Measurements from ENCODE around the gene GGACT.

GGACT gene

DNA sequence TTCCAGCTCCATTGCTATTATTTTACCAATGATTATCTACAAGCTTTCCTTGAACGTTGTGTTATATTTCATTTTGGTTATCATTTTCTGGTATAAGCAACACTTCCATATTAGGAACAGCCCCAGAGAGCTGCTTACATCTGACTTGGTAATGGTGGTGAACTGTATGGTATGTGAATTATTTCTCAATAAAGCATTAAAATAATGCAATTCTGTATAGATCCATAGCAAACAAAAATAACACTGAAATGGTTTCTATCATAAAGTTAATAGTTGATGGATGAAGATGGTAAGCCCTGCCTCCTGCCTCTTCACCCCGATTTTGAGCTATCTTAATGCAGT, 27.5 kb downstream of the GGACT start:
- TF ChIP-seq, protein P1, sequence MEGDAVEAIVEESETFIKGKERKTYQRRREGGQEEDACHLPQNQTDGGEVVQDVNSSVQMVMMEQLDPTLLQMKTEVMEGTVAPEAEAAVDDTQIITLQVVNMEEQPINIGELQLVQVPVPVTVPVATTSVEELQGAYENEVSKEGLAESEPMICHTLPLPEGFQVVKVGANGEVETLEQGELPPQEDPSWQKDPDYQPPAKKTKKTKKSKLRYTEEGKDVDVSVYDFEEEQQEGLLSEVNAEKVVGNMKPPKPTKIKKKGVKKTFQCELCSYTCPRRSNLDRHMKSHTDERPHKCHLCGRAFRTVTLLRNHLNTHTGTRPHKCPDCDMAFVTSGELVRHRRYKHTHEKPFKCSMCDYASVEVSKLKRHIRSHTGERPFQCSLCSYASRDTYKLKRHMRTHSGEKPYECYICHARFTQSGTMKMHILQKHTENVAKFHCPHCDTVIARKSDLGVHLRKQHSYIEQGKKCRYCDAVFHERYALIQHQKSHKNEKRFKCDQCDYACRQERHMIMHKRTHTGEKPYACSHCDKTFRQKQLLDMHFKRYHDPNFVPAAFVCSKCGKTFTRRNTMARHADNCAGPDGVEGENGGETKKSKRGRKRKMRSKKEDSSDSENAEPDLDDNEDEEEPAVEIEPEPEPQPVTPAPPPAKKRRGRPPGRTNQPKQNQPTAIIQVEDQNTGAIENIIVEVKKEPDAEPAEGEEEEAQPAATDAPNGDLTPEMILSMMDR (IDR thresholded peaks at IDR 0.05; ENCODE audit: control insufficient read depth, insufficient read depth, low read depth, low read length, missing control alignments) = no peak
- DNase-seq (ENCODE audit: low read depth) = no peak
- no peak overlapping the region for H3K4me3 ChIP-seq (ENCODE audit: control insufficient read depth, low read depth, low read length)

DNA sequence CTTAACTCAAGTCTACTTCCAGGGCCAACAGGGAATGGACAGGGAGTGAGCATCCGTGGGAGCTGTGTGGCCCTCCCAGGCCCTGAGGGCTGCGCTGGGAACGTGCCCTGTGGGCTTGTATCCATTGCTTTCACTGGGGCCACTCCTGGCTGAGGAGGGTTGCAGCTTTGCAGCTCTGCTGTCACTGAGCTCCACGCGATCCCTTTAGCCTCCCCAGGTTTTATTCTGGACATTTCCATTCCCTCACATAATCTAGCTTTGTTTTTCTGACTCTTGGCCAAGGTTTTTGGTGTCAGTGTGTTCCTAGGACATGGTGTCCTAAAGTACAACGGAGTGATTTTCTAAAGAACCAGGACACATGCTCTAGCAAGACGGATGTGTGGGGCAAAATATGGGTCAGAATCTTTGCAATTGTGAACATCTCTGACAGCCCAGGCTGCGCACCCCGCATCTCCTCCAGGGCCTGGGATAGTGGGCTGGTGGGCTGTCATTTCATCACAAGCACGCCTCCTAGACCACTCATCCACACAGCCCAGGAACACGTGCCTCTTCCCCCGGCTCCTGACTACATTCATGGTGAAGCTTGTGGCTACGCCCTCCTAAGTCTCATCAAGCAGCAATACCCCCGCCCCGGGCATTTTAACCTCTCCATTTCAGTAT, 28.0 kb downstream of the GGACT start:
- TF ChIP-seq, protein P1 (IDR thresholded peaks at IDR 0.05; ENCODE audit: control insufficient read depth, insufficient read depth, low read depth, low read length, missing control alignments) = no peak
- DNase-seq (ENCODE audit: low read depth) = no peak
- H3K4me3 ChIP-seq (ENCODE audit: control insufficient read depth, low read depth, low read length) = no peak overlapping the region

DNA sequence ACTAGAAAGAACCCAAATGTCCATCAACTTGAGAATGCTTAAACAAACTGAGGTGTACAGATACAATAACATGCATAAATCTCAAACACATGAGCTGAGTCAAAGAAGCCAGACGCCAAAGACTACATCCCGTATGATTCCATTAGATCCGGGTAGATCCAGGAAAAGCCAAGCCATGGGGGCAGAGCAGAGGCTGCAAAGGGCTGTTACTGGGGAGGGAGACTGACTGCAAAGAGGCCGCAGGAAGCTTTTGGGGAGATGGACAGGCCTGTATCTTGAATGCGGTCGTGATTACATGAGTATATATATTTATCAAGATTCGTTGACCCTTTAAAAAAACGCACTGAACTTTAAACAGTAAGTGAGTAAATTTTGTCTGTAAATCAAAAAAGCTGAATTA, 28.7 kb downstream of the GGACT start:
- H3K4me3 ChIP-seq (ENCODE audit: control insufficient read depth, low read depth, low read length) = no peak overlapping the region
- TF ChIP-seq, protein P1 (IDR thresholded peaks at IDR 0.05; ENCODE audit: control insufficient read depth, insufficient read depth, low read depth, low read length, missing control alignments) = no peak
- no peak for DNase-seq (ENCODE audit: low read depth)

DNA sequence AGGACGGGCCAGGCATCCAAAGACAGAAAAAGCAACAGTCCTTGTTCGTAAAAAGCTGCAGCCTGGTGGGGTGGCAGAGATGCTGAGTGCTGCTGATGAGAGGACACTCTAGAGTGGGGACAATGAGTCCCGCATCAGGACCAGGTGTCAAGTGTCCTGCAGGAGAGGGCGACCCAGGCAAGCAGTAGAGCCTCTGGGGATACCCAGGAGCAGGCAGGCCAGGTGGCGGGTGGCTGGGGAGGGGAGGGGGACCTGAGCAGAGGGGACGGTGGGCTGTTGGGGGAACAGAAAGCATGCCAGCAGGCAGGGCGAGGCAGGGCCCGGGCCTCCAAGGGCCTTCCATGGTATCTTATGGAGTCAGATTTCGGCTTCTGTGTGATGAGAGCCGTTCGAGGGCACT, 35.8 kb downstream of the GGACT start:
- H3K4me3 ChIP-seq (ENCODE audit: control insufficient read depth, low read depth, low read length) = no peak overlapping the region
- no peak for DNase-seq (ENCODE audit: low read depth)
- TF ChIP-seq, protein P1 (IDR thresholded peaks at IDR 0.05; ENCODE audit: control insufficient read depth, insufficient read depth, low read depth, low read length, missing control alignments) = no peak

DNA sequence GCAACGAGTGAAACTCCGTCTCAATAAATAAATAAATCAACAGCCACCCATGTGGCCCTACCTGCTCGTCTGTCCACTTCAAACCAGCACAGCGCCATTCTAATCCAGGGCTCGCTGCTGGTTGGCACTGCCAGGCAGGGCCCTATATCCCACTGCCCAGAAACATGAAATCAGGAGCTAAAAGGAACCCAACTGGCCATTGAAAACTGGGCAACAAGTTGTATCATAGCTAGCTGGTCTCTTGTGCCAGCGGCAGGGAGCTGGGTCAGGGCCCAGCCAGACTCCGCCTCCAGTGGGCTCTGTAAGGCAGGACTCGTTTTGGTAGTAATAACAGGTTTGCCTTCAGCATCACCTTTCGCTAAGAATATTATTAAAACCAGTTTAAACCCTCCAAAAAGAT, 39.3 kb downstream of the GGACT start:
- no peak overlapping the region for H3K4me3 ChIP-seq (ENCODE audit: control insufficient read depth, low read depth, low read length)
- TF ChIP-seq, protein P1 (IDR thresholded peaks at IDR 0.05; ENCODE audit: control insufficient read depth, insufficient read depth, low read depth, low read length, missing control alignments) = no peak
- no peak for DNase-seq (ENCODE audit: low read depth)

DNA sequence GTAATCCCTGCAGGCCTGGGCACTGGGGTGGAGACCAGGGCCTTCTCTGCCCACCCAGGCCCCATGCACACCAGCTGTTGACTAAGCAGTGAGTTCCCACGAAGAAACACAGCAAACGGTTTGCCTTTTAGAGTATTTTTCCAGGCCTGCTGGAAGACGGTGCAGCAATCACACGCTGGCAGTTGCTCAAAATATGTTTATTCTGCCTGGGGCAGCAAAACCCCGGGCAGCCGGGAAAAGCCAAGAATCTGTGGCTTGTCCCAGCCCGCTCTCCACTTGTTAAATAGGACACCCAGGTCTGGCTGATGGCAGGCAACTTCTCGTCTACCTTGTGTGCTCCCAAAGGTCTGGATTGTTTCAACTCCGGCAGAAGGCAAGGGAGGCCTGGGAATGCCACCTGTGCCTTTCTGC, 40.8 kb downstream of the GGACT start:
- TF ChIP-seq, protein P1 (IDR thresholded peaks at IDR 0.05; ENCODE audit: control insufficient read depth, insufficient read depth, low read depth, low read length, missing control alignments) = no peak
- peak; percentile 18 for DNase-seq (ENCODE audit: low read depth)

More for the DNA sequence above, 40.8 kb downstream of the GGACT start:
- no peak overlapping the region for H3K4me3 ChIP-seq (ENCODE audit: control insufficient read depth, low read depth, low read length)
